HG03378 (cell line): ENCODE results near the gene CORIN.
A peak's percentile ranks its signal among the peaks of the same experiment; 100 is the strongest.

ENCODE experiments used
- ATAC-seq: cut with Tn5 transposase; IDR thresholded peaks from one replicate; pipeline ENCODE4 v1.9.1; 2021; ENCODE audit warnings: mild to moderate bottlenecking, moderate library complexity; ENCODE audit not compliant: unreplicated experiment

CORIN gene

DNA sequence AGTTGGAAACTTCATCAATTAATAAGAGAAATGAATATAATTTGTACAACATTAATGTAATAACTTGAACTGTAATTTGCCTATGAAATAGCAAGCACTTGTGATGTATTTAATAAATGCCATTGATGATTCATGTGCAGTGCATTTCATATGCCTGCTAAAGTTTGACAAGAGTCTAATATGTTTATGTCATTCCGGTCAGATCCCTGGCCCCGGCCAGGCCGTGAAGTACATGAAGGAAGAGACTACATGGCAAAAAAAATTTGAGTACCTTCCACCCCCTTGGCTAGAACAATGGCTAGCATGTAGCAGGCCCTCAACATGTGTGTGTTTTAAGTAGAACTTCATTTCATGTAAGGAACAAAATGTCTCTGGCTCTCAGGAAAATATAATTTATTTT, 191.5 kb downstream of the CORIN start:
- no peak for ATAC-seq

GRCh38 chr4:47643845-47644244, 194.0 kb downstream of the CORIN start:
- no peak for ATAC-seq

- ATAC-seq, result no peak
Measured at GRCh38 chr4:47642985-47643760, 194.7 kb downstream of the CORIN start.

- ATAC-seq, result no peak
Measured at GRCh38 chr4:47642191-47642830, 195.6 kb downstream of the CORIN start.

GRCh38 chr4:47641755-47642154, 196.1 kb downstream of the CORIN start:
- ATAC-seq, result no peak

DNA sequence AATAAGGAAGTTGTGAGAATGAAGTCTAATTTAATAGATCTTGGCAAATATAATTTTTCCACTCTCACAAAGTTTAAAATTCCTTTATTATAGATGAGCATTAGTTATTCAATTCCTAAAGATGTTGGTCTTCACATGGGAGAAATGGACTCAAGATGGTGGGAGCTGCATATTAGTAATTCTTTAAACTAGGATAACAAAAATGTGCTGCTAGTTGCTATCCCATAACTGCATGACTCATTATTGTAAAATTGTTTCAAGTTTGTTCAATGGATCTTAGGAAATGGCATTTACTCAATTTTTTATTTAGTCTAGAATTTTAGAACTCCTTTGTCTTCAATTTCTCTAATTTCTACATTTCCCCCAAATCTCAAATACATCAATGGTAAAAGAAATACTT, 197.0 kb downstream of the CORIN start:
- no peak for ATAC-seq

GRCh38 chr4:47639531-47639930, 198.3 kb downstream of the CORIN start:
- peak; percentile 65 for ATAC-seq

GRCh38 chr4:47631161-47631560, 206.7 kb downstream of the CORIN start:
- no peak for ATAC-seq

- no peak for ATAC-seq
Measured at GRCh38 chr4:47624031-47624441, 213.8 kb downstream of the CORIN start.

DNA sequence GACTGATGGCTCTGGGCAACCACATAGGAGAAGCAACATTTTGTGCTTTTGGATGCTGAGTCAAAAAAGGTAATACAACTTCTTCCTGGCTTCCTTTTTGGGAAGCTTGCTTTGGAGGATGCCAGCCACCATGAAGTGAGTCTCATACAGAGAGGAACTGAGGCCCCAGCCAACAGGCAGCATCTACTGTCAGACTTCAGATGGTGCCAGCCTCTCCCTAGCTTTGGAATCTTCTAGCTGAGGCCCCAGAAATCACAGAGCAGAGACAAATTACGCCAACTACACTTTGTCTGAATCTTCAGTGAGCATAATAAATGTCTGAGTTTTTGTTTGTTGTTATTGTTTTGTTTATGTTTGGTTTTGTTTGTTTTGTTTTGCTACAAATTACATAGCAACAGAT, 216.7 kb downstream of the CORIN start:
- no peak for ATAC-seq

DNA sequence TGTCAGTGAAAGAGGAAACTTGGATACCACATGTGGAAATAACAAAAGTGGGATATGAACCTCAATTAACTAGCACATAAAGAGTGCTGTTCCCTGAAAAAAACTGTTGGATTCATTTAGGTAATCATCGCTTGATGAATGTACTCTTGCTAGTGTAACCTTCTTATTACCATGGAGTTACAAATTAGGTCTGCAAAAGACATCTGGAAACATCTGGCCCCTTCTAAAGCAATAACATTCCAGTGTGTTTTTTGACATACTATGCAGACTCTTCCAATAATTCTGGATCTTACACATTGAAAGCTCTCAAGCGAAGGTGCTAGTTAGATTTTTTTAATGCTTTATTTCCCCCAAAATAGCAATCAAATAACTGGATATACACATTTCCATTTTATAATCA, 218.2 kb downstream of the CORIN start:
- ATAC-seq, result no peak

DNA sequence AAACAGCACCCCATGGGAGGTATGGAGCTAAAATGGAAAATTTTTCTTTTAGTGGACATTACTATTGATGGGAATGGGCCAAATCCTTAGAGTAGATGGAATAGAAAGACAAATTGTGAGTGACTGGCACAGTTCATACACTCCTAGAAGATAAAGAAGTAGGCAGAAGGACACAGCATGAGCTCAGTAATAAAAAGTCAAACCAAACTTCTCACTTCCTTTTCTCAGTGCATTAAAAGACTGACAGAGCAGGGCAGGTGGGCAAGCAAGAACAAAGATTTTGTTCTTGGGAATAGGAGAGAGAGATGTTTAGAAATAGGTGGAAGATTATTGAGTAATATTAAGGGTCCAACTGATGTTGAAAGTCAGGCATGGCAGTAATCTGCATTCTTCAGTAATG, 220.3 kb downstream of the CORIN start:
- ATAC-seq, result no peak

GRCh38 chr4:47615385-47615784, 222.5 kb downstream of the CORIN start:
- ATAC-seq, result no peak

GRCh38 chr4:47612116-47613023, 225.5 kb downstream of the CORIN start:
- no peak for ATAC-seq

DNA sequence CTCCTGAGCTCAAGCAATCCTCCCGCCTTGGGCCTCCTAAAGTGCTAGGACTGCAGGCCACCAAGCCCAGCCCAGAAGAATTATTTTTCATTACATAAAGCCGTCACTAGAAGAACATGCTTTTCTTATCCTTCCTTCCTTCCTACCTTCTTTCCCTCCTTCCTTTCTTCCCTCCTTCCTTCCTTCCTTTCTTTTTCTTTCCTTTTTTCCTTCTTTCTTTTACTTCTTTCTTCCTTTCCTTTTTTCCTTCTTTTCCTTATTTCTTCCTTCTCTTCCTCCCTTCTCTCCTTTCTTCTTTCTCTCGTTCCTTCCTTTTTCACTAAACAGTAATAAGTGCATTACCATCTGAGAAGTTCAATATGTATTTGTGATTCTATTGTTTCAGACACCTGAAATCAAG, 231.4 kb downstream of the CORIN start:
- no peak for ATAC-seq

- ATAC-seq, result no peak
Measured at GRCh38 chr4:47598896-47599295, 239.0 kb downstream of the CORIN start.

GRCh38 chr4:47598320-47598719, 239.5 kb downstream of the CORIN start:
- no peak for ATAC-seq

DNA sequence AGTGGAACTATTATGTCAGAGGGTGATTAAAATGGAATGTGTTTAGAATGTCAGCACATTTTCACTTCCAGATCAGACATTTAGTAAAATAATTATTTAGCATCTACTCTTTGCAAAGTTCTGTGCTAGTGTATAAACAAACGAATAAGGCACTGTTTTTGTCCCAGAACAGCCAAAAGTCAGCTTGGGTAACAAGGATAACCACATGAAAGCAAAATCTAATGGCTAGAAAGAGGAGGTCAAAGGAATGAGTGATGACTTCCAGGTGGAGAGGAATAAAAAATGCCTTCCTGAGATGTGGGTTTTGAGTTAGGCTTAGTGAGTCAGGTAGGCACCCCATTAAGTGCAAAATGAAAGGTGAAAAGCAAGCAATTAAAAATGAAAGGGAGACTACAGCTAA, 240.2 kb downstream of the CORIN start:
- no peak for ATAC-seq

DNA sequence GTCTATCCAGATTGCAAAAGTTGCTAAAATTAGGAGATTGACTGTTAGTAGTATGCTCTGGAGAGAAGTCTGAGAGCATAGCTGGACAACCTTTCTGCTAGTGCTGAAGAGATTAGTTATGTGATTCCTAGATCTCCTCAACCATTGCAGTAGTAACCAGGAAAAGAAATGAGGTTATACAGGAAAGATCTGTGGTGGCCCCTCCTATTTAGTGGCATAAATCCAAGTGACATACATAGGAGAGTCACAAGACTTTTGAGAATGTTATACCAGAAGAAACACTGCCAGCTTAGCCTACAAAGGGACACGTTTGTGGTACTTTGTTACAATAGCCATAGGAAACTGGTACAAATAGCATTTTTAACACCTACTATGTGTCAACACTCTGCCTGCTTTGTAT, 247.5 kb downstream of the CORIN start:
- ATAC-seq, result no peak

GRCh38 chr4:47579235-47579634, 258.6 kb downstream of the CORIN start:
- ATAC-seq, result no peak

DNA sequence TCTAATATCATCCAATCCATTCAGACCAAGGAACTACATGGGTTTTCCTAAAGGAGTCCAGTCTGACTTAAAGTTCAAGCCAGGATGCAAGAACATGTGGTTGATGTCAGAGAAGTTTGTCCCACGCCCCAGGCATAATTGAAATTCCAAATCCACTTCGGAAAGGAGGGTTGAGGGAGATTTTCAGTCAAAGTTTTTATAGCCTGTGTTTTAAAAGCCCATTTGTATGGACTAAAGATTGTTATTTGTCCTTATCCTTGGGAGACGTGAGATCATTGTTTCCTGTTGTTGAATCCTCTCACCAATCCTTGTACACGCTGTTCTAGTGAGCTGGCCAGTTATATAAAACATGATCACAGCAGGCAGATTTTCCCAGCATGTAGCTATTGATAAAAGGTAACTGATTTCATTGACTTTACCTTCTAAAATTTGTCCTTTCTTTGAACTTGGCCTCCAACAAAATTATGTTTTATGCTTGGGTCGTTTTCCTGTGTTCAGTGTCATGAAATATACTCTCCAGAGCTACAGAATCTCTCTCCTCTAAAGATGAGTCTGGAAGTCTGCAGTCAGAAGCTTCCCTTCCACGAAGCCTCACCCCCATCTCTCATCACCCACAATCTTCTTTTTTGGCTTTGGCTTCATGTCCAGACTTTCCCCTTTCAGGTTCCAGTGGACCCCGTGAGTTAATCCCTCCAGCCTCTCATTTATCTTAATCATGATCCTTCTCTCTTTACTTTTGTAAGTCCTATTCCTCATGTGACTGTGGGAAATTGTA, 259.9 kb downstream of the CORIN start:
- no peak for ATAC-seq
